ENCODE results near the gene TMF1. TPM values are rescaled to one million over a fixed set of nuclear protein-coding genes. Genes with fewer than 3 reads are reported as not detected.

TMF1 gene
- polyA plus RNA-seq, 1 of the 3 experiments (the other 2 are of a cell fraction) = 3.2 TPM

DNA sequence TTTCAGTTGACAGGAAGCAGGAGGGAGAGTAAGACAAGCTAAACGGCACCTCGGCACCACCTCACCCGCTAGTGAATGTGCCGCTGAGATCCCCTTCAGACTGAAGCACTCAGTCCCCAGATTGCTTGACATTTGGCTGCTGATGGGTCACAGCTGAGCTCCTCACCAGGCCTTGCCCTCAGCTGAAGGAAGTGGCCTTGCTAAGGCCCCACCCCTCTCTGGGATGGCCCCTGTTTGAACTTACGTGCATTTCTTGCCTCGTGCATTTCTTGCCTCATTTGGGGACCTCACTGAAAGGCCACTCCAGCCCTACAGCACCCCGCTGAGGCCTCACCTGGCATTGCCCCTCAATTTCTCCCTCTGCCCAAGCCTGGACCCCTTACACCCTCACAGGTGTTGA is 78.5 kb downstream of the TMF1 start:
- ChIA-PET POLR2A (no interaction called here), CTCF (interaction anchor here (0.8 to 1.3 kb wide), 2 partner anchors 41 to 75 kb away, joined by 3 read pairs; partner anchors contain the start of gene TAFA4)
- H4K20me1 ChIP-seq (ENCODE audit: insufficient read depth) = no peaks in the 10 kb centered on the region
- H3K9me2 ChIP-seq = no peaks in the 10 kb centered on the region
- WGBS (ENCODE audit: low lambda C conversion rate) = 93% methylated on average over 6 of the region's 7 CpGs
- DNase-seq = no peak
- peaks cover 18% of the 10 kb centered on the region; the same call in 1 of the 2 replicates for H3K27me3 ChIP-seq (ENCODE audit: insufficient read depth)
- no peaks in the 10 kb centered on the region for H3K4me1 ChIP-seq (ENCODE audit: control insufficient read depth in 1 of 2, insufficient read depth in 2 of 2, low read depth in 1 of 2, low read length in 1 of 2)
- no peak overlapping the region for H3K27ac ChIP-seq (ENCODE audit: low read depth in 2 of 2, low read length in 1 of 2)
- peaks cover 22 to 30% of the 10 kb centered on the region in 2 experiments for H3K36me3 ChIP-seq (replicated peaks in 1 of 2; ENCODE audit: control insufficient read depth in 1 of 2, insufficient read depth in 2 of 2, low read length in 1 of 2)
- no peaks in the 10 kb centered on the region for H3F3A ChIP-seq (replicated peaks; ENCODE audit: insufficient read depth)
- no peak for TF ChIP-seq YY1 (IDR thresholded peaks at IDR 0.05; ENCODE audit: low read depth)
- no peaks in the 10 kb centered on the region for H3K79me2 ChIP-seq (ENCODE audit: insufficient read depth)
- no peaks in the 10 kb centered on the region for H3K9me3 ChIP-seq
- no peak overlapping the region for H3K4me3 ChIP-seq (ENCODE audit: low read depth in 2 of 2, low read length in 1 of 2)
- H3K9ac ChIP-seq = no peak overlapping the region
- no peak overlapping the region for H3K4me2 ChIP-seq
- H2AFZ ChIP-seq (ENCODE audit: low read depth) = no peak overlapping the region

GRCh38 chr3:68972358-68972979 is 79.7 kb downstream of the TMF1 start:
- CTCF ChIA-PET = interaction anchor here (0.6 to 2.0 kb wide), 29 partner anchors 8 to 657 kb away, joined by 3 to 22 read pairs (median 3); partner anchors contain the start of gene TAFA4

More at GRCh38 chr3:68972358-68972979, 79.7 kb downstream of the TMF1 start:
- H3K9me2 ChIP-seq = no peaks in the 10 kb centered on the region
- peak; percentile 64 for DNase-seq
- peaks cover 18% of the 10 kb centered on the region; the same call in 1 of the 2 replicates for H3K27me3 ChIP-seq (ENCODE audit: insufficient read depth)
- H3K9me3 ChIP-seq = no peaks in the 10 kb centered on the region
- no peak overlapping the region for H3K27ac ChIP-seq (ENCODE audit: low read depth in 2 of 2, low read length in 1 of 2)
- H3K4me3 ChIP-seq (ENCODE audit: low read depth in 2 of 2, low read length in 1 of 2) = no peak overlapping the region; a peak in 1 of 4 replicates
- TF ChIP-seq RCOR1 (IDR thresholded peaks at IDR 0.05; ENCODE audit: low read length) = no peak
- peak; percentile 72 for TF ChIP-seq SMC3 (IDR thresholded peaks at IDR 0.05; ENCODE audit: low read depth, low read length)
- peak; percentile 96 for TF ChIP-seq RAD21 (IDR thresholded peaks at IDR 0.05; ENCODE audit: low read length)
- no peak for TF ChIP-seq TAF1 (IDR thresholded peaks at IDR 0.05; ENCODE audit: borderline replicate concordance, low read depth, low read length)
- peak; percentile 21 for TF ChIP-seq CHD2 (IDR thresholded peaks at IDR 0.05; ENCODE audit: low read length, partially characterized antibody)
- TF ChIP-seq CTCF (IDR thresholded peaks at IDR 0.05) = peak; percentile 87
- WGBS (ENCODE audit: low lambda C conversion rate) = 27% methylated on average over 11 of the region's 11 CpGs
- POLR2A ChIA-PET = no interaction called here
- H3K4me2 ChIP-seq = no peak overlapping the region
- H4K20me1 ChIP-seq (ENCODE audit: insufficient read depth) = no peaks in the 10 kb centered on the region
- H2AFZ ChIP-seq (ENCODE audit: low read depth) = 0 out of 2 replicates have a peak overlapping the region, but pooled peaks have one; percentile 17
- H3K9ac ChIP-seq = no peak overlapping the region
- no peaks in the 10 kb centered on the region for H3K4me1 ChIP-seq (ENCODE audit: control insufficient read depth in 1 of 2, insufficient read depth in 2 of 2, low read depth in 1 of 2, low read length in 1 of 2)
- no peaks in the 10 kb centered on the region for H3F3A ChIP-seq (replicated peaks; ENCODE audit: insufficient read depth)
- H3K79me2 ChIP-seq (ENCODE audit: insufficient read depth) = no peaks in the 10 kb centered on the region
- H3K36me3 ChIP-seq (replicated peaks in 1 of 2; ENCODE audit: control insufficient read depth in 1 of 2, insufficient read depth in 2 of 2, low read length in 1 of 2) = peaks cover 12 to 18% of the 10 kb centered on the region in 2 experiments

Small RNA genes lying within 50 kb of the gene (small RNA-seq; reads per million reads assigned to genes)
- gene MIR3136 = 0 to 11.9 (median 4.9) reads per million in 7 experiments

Other genes starting within 250 kb of the TMF1 start
- gene TAFA4, start 119.8 kb downstream of the TMF1 start, polyA plus RNA-seq (2012; rRNA removed) = not detected in 2 replicates
- gene EOGT, start 38.6 kb downstream of the TMF1 start, polyA plus RNA-seq (2012; rRNA removed) = 6.0 and 7.8 TPM in 2 replicates
- gene UBA3, start 28.0 kb upstream of the TMF1 start, polyA plus RNA-seq (2012; rRNA removed) = 43.0 and 62.0 TPM in 2 replicates
- gene ARL6IP5, start 32.6 kb upstream of the TMF1 start, polyA plus RNA-seq (2012; rRNA removed) = 64.6 and 90.7 TPM in 2 replicates
- gene LMOD3, start 70.3 kb upstream of the TMF1 start, polyA plus RNA-seq (2012; rRNA removed) = not detected in 2 replicates